ENCODE results near the gene FRAS1.
"Not testable (repeated sequence)": the region's sequence is repeated elsewhere in the genome, so short reads cannot be mapped to it uniquely, and the experiment has no call there.

FRAS1 gene

DNA sequence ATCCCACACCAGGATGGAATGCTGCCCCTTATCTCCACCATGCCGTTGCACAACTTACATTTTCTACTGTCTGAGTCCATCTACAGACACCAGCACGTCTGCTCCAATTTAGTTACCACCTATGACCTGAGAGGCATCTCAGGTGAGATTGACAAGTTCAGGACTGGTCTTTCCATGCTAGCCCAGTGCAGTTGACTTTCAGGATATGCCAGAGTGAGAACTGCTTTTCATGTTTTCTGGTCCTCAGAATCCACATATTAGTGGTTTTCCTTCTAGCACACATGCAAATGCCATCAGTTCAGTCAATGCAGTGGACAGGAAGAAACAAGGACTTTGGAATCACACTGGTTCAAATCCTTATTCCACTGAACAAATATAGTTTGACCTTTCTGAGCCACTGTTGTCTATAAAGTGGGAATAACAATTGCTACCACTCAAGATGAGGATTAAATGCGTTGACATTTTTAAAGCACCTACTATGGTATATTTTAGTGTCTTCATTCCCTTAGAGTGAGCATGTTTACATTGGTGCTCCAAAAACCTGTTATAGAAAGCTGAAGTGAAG is 456.4 kb downstream of the FRAS1 start:
- DNase-seq (ENCODE audit: low spot score) = no peak

DNA sequence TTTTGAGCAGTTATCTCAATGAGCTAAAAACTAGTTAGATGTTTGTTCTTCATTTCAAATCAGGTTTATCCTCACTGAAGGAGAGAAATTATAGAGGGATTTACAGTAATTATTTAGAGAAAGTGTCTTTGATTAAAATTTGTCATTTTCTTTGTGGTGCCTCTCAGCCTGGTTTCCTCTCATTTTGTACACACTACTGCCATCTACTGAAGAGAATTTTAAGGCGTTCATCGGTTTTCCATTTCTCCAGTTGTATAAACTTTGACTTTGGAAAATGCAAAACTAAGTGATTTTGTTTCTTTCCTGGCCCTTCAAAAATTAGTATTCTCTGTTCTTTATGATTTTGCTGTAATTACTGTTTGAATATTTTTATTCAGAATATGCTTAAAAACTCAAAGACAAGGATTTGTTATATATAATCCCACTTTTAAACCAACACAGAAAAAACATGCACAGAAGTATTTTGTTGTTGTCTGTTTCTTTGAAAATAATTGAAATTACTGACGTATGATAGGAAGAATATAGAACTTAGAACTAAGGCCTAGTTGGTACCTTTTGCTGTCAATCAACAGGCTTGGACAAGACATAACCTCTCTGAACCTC is 460.0 kb downstream of the FRAS1 start:
- DNase-seq (ENCODE audit: low spot score) = no peak

DNA sequence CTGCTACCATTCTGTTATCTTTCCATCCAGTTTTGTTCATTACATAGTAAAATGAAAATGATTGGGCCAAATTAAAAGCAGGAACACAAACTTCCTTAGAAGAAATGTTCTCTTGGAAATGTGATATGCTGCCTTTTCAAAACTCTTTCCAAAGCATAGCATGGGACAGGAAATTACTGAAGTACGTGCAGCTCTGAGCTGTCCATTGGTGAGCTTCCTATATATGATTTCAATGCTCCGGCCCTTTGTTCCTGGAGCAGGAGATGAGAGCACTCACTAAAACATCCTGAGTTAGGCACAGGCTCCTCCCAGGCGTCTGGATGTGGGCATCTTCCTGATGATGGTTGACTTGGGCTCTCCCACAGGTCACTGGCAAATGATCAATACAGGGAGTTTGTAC is 461.4 kb downstream of the FRAS1 start:
- no peak for DNase-seq (ENCODE audit: low spot score)

DNA sequence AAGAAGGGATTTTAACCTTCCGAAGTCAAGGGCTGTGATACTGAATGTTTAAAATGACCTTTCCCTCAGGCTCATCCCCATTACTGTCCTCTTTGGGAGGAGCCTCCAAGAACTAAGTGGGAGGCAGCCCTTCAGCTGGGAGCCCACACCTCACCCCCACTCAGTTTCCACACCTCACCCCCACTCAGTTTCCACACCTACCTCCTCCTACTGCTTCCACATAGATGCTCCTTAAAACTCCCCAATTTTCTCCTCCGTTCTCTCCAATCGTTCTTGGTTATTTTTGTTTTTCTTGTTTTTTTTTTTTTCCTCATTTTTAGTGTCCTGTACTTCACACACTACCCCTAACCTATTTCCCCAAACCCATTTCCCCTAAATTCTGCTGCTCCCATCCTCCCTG is 462.8 kb downstream of the FRAS1 start:
- no peak for DNase-seq (ENCODE audit: low spot score)

DNA sequence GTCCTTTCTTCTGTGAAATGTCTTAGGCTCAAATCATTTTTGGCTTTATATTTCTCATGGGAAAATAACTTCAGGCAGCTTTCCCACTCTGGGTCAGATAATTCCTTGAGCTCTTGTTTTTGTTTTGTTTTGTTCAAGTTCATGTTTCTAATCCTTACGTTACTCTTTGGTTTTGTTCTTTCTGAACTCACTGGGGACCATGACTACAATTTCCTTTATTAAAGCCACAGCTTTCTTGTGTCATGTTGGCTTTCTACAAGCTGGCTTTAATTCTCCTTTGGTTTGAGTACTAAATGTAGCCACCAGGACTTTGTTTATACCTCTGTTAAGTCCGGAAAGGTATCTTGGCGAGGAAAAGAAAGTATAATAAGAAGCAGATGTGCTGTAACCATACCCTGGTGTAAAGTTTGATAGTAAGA is 463.7 kb downstream of the FRAS1 start:
- no peak for DNase-seq (ENCODE audit: low spot score)

DNA sequence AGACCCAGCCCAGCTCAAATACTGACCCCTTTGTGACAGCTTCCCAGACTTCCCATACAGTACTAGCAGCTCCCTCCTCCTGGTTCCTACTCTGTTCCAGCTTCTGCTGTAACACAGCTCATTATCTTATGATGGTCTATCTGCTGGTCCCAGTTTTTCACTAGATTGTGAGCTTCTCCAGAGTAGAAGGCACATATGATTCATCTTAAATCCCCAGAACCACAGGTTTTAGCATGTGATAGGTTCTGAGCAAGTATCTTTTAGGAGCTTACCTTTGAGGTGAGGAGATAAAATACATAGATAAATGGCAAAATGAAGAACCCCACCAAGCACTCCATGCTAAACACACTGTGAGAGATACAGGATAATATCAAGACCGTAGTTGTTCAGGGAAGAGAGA is 466.9 kb downstream of the FRAS1 start:
- no peak for DNase-seq (ENCODE audit: low spot score)

DNA sequence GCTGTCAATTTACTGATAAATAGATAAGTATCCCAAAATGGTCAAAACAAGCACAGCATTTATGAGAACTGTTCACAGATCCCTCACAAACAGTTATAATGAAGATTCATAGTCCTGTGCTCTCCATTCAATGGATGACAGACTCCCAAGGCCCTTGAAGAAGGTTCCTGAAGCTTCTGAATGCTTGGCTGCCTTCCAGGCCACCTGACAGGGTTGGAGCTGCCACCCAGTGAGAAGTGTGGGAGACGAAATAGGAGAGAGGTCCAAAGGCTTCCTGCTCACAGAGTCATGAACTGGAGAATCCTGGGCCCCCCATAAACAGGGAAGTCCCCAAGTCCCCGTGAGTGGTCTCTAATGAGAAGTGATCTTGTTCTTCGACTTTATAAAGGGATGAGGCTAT is 468.4 kb downstream of the FRAS1 start:
- no peak for DNase-seq (ENCODE audit: low spot score)

DNA sequence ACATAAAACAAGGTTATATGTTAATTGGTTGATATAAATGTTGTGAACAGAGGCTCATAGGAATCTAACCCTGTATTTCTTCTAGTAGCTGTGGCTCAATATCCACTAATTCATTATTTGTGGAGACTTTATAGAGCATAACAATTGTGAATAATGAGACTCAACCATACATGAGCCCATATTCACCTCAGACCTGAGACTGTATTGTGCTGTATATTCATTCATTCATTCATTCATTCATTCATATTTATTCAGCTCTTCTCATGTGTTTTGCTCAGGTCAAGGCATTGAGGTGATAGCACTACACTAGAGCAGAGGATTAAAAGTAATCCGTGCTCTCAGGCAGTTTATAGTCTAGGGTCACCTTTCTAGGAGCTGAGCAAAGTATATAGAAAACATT is 470.0 kb downstream of the FRAS1 start:
- DNase-seq (ENCODE audit: low spot score) = no peak

DNA sequence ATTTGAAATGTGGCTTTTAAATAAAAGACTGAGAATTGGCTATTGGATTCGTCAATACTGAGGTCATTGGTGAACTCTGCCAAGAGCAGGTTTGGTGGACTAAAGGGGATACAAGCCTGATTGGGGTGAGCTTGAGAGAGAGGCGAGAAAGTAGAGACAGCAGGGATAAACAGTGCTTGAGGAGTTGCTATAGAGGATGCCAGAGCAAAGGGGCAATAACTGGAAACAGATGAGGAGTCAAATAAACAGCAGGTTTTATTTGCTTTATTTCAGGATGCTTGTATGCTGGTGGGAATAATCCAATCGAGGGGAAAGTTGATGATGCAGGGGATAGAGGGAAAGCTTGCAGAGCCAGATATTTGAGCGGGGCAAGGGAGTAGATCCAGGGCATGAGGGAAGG is 470.4 kb downstream of the FRAS1 start:
- DNase-seq (ENCODE audit: low spot score) = no peak

DNA sequence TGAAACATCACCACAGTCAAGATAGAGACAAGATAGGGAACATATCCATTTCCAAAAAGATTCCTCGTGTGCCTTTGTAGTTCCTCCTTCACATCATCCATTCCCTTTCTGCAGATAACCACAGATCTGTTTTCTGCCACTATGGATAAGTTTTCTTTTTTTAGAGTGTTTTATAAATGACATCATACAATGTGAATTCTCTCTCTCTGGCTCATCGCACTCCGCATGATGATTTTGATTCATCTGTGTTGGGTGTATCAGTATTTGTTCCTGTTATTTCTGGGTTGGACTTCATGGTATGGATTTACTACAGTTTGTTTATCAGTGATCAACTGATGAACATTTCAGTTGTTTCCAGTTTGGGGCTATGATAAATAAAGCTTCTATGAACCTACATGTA is 471.2 kb downstream of the FRAS1 start:
- DNase-seq (ENCODE audit: low spot score) = no peak

DNA sequence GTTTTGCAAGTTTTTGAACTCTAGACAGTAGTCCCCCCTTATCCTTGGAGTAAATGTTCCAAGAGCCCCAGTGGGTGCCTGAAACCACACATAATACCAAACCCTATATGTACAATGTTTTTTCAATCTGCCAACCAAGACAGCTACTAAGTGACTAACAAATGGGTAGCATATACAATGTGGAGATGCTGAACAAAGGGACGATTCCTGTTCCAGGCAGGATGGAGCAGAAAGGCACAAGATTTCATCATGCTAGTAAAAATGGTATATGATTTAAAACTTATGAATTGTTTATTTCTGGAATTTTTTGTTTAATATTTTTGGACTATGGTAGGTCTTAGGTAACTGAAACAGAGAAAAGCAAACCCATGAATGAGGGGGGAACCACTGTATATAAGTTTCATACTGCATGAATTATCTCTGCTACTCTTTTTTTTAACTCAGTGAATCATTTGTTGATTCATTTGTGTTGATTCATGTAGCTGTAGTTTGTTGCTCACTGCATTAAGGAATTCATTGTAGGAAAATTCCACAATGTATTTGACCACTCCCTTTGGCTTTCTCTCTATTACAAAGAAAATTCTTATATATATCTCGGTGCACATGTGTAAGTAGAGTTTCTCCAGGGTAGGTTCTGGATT is 472.6 kb downstream of the FRAS1 start:
- no peak for DNase-seq (ENCODE audit: low spot score)

DNA sequence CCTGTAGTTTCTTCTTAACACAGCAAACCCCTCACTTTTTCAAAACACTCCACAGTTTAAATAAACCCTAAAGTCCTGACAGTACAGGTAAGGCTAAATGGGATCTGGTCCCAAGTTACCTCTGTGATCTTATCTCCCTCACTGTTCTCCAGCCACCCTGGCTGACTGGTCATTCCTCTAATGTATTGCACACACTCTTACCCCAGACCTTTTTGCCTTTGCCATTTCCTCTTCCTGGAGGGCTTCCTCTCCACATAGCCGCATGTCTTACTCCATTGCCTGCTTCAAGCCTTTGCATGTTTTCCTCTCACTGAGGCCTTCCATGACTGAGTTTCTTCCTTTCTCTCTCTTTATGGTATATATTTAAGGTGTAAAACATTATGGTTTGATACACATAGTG is 474.9 kb downstream of the FRAS1 start:
- no peak for DNase-seq (ENCODE audit: low spot score)

DNA sequence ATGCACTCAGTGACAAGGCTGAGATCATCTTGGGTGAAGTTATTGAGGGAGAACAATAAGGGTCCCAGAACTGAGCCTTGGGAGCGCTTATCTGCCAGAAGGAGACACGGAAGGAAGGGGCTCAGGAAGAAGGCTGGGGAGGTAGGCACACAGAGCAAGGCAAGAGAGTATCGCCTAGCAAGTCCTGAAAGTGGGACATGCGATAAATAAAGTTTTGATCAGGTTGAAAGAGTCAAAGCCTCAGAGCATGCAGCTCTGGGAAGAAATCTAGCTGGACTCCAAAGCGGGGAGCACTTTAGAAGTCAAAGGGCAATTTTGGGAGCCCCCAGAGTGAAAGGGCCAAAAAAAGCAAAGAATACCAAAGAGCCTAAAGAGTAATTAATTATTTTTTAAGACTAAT is 476.7 kb downstream of the FRAS1 start:
- no peak for DNase-seq (ENCODE audit: low spot score)

DNA sequence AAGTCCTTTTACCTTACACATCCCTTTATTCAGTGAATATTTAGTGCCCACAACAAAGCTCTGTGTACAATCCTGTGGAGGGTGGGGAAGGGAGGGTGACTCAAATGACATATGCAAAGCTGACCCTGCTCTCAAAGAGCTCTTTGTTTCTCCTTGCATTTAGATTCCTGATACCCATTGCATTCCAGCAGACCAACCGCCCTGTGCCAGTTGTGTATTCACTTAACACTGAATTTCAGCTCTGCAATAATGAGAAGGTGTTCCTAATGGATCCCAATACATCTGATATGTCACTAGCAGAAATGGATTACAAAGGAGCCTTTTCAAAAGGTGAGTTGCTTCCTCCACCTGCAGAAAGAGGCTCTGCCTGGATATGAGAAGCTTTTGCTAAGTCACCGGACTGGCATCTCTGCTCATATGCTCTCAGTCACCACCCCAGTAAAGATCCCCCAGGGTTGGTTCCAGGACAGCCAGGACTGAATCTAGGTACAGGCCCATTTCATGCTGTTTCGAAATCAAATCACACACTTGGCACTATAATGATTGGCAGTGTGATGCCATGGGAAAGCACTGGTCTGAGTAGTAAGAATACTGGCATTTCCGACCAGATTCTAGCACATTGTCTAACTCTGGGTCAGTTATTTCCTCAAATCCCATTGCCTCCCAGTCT is 477.3 kb downstream of the FRAS1 start:
- DNase-seq (ENCODE audit: low spot score) = no peak

DNA sequence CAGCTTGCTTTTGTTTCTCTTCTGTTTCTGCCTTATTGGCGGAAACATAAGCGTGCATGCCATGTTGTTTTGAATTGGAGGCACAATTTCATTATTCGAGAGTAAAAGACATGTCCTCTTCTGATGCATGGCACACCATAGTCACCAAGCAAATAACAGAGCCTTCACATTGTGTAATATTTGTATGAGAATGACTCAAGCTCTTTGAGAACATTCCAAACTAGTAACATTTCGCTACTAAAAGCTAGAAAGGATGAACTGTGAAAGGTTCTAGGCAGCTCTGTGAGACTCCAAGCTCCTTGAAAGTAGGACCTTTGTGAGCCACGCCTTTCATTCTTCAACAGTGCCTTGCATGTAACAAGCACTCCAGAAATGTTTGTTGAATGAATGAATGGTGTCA is 485.2 kb downstream of the FRAS1 start:
- DNase-seq (ENCODE audit: low spot score) = no peak

DNA sequence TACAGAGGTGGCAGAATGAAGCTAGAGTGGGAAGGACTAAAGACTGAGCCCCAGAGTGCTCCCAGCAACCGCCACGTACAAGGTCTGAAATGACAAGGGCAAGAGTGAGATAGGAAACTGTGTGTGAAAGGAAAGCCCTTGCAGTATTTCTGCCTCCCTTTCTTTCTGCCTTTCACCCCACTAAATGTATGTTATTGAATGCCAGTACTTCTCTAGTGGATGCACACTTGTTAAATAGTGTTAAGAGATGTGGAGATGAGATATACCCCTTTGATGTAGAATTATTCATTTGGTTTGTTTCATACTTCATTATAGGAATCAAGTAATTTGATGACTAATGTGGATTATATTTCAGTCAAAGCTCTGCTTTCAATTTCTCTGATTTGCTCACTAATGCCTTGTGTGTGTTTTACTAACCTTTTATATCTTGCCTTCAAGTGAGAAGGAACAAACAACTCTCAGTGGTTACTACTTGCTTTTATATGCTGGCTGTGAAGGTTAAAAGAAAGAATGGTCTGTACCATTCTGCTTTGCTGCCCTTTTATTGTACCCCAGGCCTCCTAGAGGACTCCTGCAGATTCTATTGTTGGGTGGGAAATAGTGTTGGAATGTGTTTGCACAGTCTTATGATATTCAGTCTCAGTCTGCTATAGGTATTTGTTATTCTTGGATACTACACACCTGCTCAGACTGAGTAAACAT is 486.5 kb downstream of the FRAS1 start:
- DNase-seq (ENCODE audit: low spot score) = no peak

DNA sequence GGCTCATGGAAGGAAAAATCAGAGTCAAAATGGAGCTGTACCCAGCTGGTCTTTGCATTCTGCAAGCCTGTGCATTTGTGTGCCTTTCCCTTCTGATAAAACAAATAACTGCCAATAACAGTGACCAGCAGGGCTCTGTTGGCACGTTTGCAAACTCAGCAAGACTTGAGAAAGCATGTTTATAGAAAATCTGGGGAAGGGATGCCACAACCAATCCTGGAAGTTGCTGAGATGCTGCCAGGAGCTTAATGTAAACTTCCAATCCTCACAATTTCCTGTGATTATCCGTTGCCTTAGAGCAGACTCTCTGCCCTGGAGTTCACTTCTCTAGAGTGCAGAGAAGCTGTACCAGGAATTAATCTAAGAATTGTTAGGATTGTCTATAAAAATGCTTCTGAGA is 487.6 kb downstream of the FRAS1 start:
- no peak for DNase-seq (ENCODE audit: low spot score)

DNA sequence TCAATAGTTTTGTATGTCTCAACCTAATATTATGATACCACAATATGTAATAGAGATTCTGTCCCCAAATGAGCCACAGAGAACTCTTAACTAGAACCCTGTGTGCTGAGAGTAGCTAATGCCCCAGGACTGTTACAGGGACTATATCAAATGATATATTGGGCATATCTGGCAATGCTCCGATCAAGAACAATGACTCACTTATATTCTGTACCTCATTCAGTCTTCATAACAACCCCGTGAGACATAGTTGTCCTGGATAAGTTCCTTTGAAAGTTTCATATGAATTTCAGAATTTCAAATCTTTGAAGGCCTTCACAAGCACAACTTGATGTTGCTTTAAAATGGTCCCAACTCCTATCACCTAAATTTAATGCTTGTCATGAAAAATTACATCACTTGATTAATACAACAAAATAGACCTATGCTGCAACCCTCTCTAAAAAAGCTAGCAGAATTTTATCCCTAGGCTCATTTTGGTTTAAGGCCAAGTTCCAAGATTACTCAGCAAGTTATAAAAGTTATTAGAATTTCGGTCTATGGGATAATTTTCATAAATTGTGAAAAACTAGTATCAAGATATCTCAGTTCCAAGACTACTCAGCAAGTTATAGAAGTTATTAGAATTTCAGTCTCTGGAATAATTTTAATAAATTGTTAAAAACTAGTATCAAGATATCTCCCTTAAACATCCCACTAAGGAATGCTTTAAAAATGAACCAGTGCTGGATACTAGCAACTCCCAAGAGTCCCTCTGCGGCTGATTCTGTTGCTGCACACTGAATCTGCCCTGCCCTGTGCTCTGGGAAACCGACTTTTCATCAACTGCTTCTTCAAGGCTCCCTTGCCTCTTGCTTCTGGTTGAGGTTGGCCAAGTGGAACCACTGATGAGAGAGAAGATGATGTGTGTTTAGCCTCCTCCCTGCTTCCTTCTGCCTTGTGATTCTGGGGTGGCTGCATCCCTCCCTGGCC is 488.4 kb downstream of the FRAS1 start:
- no peak for DNase-seq (ENCODE audit: low spot score)

DNA sequence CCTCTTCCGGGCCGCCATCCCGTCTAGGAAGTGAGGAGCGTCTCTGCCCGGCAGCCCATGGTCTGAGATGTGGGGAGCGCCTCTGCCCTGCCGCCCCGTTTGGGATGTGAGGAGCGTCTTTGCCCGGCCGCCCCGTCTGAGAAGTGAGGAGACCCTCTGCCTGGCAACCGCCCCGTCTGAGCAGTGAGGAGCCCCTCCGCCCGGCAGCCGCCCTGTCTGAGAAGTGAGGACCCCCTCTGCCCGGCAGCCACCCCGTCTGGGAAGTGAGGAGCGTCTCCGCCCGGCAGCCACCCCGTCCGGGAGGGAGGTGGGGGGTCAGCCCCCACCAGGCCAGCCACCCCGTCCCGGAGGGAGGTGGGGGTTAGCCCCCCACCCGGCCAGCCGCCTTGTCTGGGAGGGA is 490.8 kb downstream of the FRAS1 start:
- not testable (repeated sequence) for DNase-seq (ENCODE audit: low spot score)

DNA sequence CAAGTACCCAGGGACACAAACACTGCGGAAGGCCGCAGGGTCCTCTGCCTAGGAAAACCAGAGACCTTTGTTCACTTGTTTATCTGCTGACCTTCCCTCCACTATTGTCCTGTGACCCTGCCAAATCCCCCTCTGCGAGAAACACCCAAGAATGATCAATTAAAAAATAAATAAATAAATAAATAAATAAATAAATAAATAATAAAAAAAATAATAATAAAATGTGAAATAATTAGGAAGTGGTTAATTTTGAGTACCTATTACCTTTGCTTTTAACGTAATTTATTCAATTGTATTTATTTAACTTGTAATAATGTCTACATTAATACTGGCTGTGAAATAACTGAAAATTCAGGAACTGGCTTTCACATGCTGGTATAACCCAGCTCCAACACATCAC is 491.8 kb downstream of the FRAS1 start:
- not testable (repeated sequence) for DNase-seq (ENCODE audit: low spot score)
